HG02798 (cell line): Measurements from ENCODE around the gene INTS7.
"Not testable (repeated sequence)": the region's sequence is repeated elsewhere in the genome, so short reads cannot be mapped to it uniquely, and the experiment has no call there.

Experiments used
- ATAC-seq: cut with Tn5 transposase; IDR thresholded peaks from one replicate; pipeline ENCODE4 v1.9.1; 2021; ENCODE audit warnings: mild to moderate bottlenecking; ENCODE audit not compliant: unreplicated experiment, poor library complexity

INTS7 gene

DNA sequence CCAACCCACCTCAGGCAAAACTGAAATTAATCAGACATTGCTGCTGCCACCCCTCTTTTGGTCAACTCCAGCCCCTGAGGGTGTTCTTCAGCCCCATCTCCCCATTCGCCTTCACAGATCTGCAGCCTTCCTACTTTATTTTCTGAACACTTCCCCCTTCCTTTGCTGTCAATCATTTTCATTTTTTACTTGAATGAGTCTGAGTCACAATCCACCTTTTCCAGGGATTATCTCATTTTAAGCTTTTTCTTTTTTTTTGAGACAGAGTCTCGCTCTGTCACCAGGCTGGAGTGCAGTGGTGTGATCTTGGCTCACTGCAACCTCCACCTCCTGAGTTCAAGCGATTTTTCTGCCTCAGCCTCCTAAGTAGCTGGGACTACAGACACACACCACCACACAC is 118.9 kb downstream of the INTS7 start:
- ATAC-seq = not testable (repeated sequence)

DNA sequence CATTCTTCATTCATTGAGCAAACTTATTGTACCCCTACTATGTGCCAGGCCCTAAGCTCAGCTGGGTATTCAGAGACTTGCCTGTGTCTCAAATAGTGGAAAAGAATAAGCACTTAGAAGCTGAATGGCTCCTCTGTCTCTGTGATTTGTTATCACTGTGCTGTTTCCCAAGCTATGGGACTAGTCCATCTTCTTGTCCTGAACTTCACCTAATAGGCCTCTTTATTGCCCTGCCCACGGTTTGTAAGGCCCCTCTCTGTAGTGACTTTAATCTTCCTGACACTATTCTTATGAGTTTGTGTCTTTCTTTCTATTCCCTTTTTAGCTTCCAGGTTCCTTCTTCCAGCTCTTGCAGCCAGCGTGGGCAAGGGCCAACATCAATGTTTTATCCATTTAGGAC is 119.4 kb downstream of the INTS7 start:
- no peak for ATAC-seq

DNA sequence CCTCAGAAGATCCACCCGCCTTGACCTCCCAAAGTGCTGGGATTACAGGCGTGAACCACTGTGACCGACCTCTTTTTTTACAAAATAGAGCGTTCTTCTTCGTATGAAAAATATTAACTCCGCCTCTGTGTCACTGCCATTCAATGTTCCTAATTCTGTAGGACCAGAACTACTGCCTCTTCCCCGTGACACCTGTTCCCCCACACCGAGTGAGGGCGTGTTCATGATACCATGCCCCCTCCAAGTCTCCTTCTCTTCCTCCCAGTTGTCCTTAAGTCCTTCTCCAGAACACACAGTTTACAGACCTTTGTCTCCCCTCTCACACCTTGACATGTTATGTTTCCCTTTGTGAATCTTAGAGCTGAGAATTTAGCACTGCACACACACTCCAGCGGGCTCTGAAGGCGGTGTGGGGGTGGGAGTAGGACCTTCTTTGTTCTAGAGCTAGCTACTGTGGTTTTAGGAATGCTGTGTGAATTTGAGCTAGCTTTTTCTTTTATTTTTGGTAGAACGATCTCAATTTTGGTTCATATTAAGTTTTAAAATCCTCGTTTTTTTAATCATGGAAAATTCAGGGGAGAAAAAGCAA is 122.4 kb downstream of the INTS7 start:
- no peak for ATAC-seq

DNA sequence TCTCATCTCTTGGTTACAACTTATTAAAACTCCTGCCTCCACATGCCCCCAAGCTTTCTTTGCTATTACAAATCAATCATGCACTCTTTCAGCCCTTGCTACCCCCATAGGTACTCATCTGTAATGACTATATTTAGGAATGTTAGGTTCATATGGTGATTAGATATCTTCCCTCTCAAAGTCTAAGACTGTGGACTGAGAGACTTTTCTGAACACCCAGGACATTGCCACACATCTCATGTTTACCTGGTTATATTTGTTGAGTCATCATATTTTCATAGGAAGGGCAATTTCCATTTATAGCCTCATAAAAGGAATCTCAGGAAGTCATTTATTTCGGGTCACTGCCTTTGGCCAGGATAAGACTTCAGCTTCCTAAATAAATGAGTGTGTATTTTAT is 123.3 kb downstream of the INTS7 start:
- ATAC-seq = no peak

- no peak for ATAC-seq
Observed at GRCh38 chr1:211910913-211911485, 124.4 kb downstream of the INTS7 start.

DNA sequence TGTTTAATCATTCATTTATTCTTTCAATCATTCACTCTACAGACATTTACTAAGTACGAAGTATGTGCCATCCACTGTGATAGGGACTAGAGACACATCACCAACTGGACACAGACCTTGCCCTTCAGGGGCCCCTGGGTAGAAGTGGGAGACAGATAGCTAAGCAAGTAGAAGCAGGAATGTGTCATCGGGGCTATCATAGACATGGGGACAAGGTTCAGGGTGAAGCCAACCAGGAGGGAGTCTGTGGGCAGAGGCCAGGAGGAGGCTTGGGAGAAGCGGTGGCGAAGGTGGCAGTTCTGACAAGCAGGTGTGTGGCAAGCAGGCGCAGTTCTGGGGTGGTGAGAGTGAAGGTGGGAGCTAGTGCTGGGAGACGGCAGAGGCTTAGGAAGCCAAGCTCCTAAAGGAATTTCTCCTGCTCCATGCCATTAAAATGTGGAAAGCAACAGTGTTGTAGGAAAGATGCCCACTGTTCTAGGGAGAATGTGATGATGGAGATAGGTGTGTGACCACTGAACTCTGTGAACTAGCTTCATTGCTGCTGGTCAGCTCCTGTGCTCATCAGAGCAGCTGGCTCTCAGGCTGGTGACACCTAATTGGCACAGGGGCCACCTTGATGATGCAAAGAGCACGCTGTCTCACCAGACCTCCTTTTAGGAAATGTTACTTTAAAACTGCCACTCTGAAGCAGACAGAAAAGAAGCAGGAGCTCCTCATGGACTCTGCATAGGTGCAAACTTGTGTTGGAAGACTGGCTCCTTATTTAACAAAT is 125.1 kb downstream of the INTS7 start:
- ATAC-seq = no peak

DNA sequence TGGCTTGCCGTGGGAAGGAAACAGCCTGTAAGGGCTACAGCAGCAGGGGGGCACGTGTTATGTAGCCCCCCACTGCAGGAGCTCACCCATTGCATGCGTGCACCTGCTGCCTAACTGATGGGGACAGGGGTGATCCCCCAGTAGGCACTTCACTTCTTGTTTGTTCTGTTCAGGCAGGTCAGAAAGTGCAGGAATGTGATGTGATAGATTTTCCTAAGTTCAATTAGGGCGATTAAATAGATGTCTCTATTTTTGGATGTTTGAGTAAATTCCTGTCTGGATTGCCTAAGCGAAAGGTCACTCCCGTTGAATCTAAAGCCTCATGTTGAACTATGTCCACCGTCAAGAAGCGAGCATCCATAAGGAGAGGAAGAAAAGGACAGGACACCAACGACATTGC is 126.0 kb downstream of the INTS7 start:
- no peak for ATAC-seq

GRCh38 chr1:211908951-211909350 is 126.4 kb downstream of the INTS7 start:
- ATAC-seq = no peak

DNA sequence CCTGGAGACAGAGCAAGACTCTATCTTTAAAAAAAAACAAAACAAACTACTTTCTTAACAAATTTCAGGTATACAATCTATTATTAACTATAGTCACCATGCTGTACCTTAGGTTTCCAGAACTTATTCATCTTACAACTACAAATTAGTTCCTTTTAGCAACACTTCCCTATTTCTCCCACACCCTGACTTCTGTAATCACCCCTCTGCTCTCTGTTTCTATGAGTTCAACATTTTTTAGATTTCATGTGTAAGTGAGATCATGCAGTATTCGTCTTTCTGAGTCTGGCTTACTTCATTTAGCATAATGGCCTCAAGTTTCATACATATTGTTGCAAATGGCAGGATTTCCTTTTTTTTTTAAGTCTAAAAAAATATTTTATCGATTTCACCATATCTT is 126.9 kb downstream of the INTS7 start:
- ATAC-seq = no peak

DNA sequence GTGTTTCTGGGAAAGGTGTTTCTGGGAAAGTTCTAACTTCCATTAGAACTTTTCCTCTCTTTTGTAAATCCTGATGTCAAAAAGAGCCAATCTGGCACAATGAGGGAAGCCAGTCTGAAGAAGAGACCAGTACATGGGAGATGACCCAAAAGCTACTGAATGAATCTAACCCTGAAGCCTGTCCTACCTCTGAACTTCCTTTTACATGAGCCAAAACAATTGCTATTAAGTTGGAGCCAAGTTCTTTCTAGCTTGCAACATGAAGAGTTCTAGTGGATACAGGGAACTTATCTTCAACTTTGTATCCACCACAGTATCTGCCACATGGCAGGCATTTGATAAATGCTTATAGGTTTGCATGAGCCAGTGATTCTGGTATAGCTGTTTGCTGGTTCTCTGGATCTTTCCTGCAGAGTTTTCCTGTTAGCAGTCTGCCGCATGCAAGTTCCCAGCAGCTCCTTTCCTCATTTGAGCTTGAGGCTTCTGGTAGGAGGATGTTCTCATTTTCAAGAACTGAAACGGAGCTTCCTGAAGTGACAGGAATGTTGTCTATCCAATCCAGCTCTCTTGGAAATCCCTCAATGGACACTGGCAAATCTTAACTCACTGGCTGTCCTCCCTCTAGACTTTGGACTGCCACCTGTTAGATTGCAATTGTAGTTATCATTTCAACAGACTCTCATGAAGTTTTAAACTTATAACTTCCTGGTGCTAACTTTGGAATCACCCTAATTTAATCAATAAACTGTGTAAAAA is 131.7 kb downstream of the INTS7 start:
- ATAC-seq = no peak

- no peak for ATAC-seq
Observed at GRCh38 chr1:211902624-211903291, 132.6 kb downstream of the INTS7 start.

DNA sequence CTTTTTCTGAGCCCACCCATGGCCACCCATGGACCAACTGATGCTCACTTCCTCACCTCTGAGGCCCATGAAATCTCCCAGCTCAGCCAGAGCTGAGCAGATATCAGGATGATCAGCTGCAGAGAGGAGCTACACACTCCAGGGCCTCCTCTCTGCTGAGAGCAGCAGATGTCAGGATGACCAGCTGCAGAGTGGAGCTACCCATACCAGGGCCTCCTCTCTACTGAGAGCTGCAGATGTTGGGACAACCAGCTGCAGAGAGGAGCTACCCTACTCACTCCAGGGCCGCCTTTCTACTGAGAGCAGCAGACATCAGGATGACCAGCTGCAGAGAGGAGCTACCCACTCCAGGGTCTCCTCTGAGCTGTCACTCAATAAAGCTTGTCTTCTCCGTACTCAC is 133.4 kb downstream of the INTS7 start:
- ATAC-seq = no peak

DNA sequence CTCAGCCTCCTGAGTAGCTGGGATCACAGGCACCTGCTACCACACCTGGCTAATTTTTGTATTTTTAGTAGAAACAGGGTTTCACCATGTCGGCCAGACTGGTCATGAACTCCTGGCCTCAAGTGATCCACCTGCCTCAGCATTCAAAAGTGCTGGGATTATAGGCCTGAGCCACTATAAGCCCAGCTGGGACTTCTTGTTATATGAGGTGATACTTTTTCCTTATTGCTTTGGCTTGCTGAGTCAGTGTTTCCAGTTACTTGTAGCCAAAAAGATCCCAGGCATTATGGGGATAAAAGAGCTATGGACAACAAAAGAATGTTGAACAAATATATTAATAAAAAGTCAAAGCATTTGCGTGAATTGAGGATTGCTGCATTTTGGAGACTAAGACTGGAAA is 134.9 kb downstream of the INTS7 start:
- no peak for ATAC-seq

DNA sequence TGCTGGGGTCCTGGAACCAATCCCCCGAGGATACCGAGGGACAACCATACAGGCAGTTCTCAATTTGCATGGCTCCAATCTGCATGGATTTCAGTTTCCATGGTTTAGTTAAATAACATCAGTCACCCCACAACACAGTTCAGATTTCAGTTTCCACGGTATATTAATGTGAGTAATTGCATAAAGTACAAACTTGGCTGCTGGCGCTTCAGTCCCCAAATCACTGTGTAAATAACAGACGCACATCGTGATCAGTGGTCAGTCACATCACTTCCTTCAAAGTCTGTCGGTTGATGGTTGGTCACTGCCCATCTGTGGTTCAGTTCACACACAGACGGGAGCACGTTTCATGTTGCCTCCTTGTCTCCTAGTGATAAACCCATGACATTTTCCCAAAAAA is 138.4 kb downstream of the INTS7 start:
- no peak for ATAC-seq

GRCh38 chr1:211895126-211895759 is 140.1 kb downstream of the INTS7 start:
- no peak for ATAC-seq

- ATAC-seq = no peak
Observed at GRCh38 chr1:211894312-211894711, 141.0 kb downstream of the INTS7 start.

DNA sequence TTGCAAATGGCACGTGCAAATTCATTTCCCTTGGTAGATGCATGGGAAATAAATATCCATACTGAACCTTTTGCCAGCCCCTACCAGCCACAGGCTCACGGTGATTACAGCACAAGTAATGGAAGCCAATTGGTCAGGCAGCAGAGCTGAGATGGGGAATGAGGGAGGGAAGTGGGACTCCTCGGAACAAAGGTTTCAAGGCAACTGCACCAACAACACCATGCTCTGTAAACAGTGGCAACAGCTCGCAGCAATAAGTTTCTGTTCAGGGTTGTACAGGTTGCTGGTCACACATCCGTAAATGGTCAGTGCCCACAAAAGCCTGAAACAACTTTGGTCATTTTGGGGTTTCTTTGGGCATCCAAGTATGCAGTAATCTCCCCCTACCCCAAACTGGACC is 142.1 kb downstream of the INTS7 start:
- ATAC-seq = no peak

DNA sequence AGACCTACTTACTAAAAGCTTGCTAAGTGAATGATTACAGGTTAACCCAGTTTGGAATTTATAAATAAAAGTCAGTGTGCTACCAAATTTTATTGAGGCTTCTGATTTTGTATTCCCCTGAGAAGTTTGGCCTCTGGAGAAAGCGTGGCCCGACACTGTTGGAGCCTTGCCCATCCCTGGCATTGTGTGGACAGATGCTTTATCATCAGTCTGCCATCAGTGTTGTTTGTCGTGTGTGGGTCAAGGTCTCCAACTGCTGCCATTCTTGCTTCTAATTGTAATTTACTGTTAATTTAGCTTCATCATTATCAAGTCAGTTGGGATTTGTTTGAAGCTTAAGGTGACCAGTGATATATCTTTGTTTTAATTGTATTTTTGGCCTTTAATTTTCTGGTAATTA is 142.8 kb downstream of the INTS7 start:
- ATAC-seq = no peak

DNA sequence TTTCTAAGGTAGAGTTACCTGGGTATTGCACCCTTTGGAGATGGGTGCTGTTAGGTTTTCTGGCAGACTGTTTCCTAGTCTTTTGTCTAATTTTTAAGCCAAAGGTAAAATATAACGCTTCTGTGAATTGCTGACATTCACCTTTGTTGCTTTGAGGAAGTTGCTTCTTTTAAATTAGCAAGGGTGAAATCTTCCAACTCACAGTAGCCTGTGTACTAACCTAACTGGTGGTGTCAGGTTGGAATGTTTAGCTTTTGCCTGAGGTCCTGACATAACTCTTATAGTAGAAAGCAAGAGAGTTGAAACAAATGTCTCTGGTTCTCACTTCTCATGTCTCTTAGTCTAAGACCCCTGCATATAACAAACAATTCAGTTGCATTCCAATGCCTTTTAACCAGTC is 143.6 kb downstream of the INTS7 start:
- no peak for ATAC-seq
